Endothelial cell of umbilical vein (primary cell): ENCODE measurements around the gene LGR6.

Experiments
- EZH2 ChIP-seq: IDR thresholded peaks from 2 replicates; pipeline ENCODE4 v1.6.1; 2012; ENCODE audit warnings: borderline replicate concordance, low read depth, mild to moderate bottlenecking, moderate library complexity, low read length, inconsistent platforms; ENCODE audit not compliant: severe bottlenecking
- FOS ChIP-seq: IDR thresholded peaks from 2 replicates; pipeline ENCODE4 v1.6.1; 2011; ENCODE audit warnings: mild to moderate bottlenecking, low read length, moderate library complexity, borderline replicate concordance; ENCODE audit not compliant: insufficient read depth
- GATA2 ChIP-seq: IDR thresholded peaks from 2 replicates; pipeline ENCODE4 v1.7.0; 2011; ENCODE audit warnings: low read depth, mild to moderate bottlenecking, moderate library complexity, mixed read lengths, low read length; ENCODE audit not compliant: insufficient read length, insufficient read depth
- JUN ChIP-seq: IDR thresholded peaks from 2 replicates; pipeline ENCODE4 v1.6.1; 2011; ENCODE audit warnings: borderline replicate concordance, low read depth; ENCODE audit not compliant: insufficient read length, insufficient read depth
- MAX ChIP-seq: IDR thresholded peaks from 2 replicates; pipeline ENCODE4 v1.6.1; 2011; ENCODE audit not compliant: insufficient read depth, insufficient read length
- MYC ChIP-seq: IDR thresholded peaks from one replicate; pipeline ENCODE4 v1.6.1; 2011; ENCODE audit warnings: mild to moderate bottlenecking, low read depth, low read length
- POLR2A ChIP-seq: IDR thresholded peaks from 2 replicates; pipeline ENCODE4 v1.6.1; 2012; ENCODE audit warnings: low read depth, mild to moderate bottlenecking, control low read depth, low read length
- POLR2AphosphoS5 ChIP-seq: IDR thresholded peaks from 2 replicates; pipeline ENCODE4 v1.6.1; 2012; ENCODE audit warnings: low read depth, mild to moderate bottlenecking, control low read depth, low read length, moderate library complexity; ENCODE audit not compliant: insufficient read depth
- TF ChIP-seq, protein P1 (sequence below), 2 donors: IDR thresholded peaks; 1 replicate in 1 of 2; 2 replicates in 1 of 2; pipeline ENCODE4 v1.5.1; 2011; ENCODE audit warnings: low read length in 2 of 2, mild to moderate bottlenecking in 2 of 2, moderate library complexity in 2 of 2, control low read depth in 1 of 2, inconsistent platforms in 1 of 2, low read depth in 1 of 2; ENCODE audit not compliant: insufficient read depth in 1 of 2; ENCODE audit errors: extremely low read depth in 1 of 2

- TF ChIP-seq, protein P1, sequence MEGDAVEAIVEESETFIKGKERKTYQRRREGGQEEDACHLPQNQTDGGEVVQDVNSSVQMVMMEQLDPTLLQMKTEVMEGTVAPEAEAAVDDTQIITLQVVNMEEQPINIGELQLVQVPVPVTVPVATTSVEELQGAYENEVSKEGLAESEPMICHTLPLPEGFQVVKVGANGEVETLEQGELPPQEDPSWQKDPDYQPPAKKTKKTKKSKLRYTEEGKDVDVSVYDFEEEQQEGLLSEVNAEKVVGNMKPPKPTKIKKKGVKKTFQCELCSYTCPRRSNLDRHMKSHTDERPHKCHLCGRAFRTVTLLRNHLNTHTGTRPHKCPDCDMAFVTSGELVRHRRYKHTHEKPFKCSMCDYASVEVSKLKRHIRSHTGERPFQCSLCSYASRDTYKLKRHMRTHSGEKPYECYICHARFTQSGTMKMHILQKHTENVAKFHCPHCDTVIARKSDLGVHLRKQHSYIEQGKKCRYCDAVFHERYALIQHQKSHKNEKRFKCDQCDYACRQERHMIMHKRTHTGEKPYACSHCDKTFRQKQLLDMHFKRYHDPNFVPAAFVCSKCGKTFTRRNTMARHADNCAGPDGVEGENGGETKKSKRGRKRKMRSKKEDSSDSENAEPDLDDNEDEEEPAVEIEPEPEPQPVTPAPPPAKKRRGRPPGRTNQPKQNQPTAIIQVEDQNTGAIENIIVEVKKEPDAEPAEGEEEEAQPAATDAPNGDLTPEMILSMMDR (IDR thresholded peaks at IDR 0.05; ENCODE audit: extremely low read depth in 1 of 2, insufficient read depth in 1 of 2, low read depth in 1 of 2, low read length in 2 of 2), result no peak
- no peak for TF ChIP-seq MYC
- TF ChIP-seq POLR2A, result no peak
- TF ChIP-seq GATA2, result no peak
- no peak for TF ChIP-seq MAX
- TF ChIP-seq EZH2, result no peak
- TF ChIP-seq POLR2AphosphoS5, result no peak
- TF ChIP-seq JUN, result no peak
- TF ChIP-seq FOS, result no peak
Observed at GRCh38 chr1:202182040-202182877, 11.3 kb upstream of the LGR6 start.
